ENCODE measurements around the gene DMAP1. TPM values are rescaled to one million over a fixed set of nuclear protein-coding genes. Genes with fewer than 3 reads are reported as not detected.

Gene DMAP1
- total and polyA plus RNA-seq, 12 donors = 24.1 to 37.3 (median 28.6) TPM

DNA sequence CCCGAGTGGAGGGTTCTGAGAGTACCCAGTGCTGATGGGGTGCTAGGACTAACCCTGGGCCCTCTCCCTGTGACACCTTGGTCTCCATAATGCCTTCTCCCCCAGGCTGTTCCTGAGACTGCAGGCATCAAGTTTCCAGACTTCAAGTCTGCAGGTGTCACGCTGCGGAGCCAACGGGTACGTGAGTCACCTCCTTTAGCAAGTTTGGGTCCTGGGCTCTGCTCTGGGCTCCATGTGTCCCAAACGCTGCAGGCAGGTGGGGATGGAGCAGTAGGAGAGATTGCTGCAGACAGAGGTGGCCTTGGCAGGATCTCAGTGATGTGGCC, 6.0 kb downstream of the DMAP1 start:
- peaks cover 0 to 17% (median 4%) of the 10 kb centered on the region in 9 donors for H3K4me1 ChIP-seq
- TF ChIP-seq, protein P1, sequence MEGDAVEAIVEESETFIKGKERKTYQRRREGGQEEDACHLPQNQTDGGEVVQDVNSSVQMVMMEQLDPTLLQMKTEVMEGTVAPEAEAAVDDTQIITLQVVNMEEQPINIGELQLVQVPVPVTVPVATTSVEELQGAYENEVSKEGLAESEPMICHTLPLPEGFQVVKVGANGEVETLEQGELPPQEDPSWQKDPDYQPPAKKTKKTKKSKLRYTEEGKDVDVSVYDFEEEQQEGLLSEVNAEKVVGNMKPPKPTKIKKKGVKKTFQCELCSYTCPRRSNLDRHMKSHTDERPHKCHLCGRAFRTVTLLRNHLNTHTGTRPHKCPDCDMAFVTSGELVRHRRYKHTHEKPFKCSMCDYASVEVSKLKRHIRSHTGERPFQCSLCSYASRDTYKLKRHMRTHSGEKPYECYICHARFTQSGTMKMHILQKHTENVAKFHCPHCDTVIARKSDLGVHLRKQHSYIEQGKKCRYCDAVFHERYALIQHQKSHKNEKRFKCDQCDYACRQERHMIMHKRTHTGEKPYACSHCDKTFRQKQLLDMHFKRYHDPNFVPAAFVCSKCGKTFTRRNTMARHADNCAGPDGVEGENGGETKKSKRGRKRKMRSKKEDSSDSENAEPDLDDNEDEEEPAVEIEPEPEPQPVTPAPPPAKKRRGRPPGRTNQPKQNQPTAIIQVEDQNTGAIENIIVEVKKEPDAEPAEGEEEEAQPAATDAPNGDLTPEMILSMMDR (IDR thresholded peaks at IDR 0.05) = no peak
- no peaks in the 10 kb centered on the region for H3K9me3 ChIP-seq
- H3K27me3 ChIP-seq = no peaks in the 10 kb centered on the region
- H3K36me3 ChIP-seq = peaks cover 0 to 83% (median 31%) of the 10 kb centered on the region in 9 donors
- intact Hi-C loops (cut with DNase I) = loop anchor here in 9 of 10 donors (5.0 to 10.0 kb wide), 13 partner anchors 73 to 436 kb away; partner anchors contain the start of gene CCDC24 (in 1 of the 9)
- 88 to 90% methylated on average over 6 of the region's 6 CpGs for WGBS, 2 donors
- ATAC-seq = no peak
- no peak for DNase-seq
- H3K4me3 ChIP-seq = no peak overlapping the region
- H3K27ac ChIP-seq = no peak overlapping the region

DNA sequence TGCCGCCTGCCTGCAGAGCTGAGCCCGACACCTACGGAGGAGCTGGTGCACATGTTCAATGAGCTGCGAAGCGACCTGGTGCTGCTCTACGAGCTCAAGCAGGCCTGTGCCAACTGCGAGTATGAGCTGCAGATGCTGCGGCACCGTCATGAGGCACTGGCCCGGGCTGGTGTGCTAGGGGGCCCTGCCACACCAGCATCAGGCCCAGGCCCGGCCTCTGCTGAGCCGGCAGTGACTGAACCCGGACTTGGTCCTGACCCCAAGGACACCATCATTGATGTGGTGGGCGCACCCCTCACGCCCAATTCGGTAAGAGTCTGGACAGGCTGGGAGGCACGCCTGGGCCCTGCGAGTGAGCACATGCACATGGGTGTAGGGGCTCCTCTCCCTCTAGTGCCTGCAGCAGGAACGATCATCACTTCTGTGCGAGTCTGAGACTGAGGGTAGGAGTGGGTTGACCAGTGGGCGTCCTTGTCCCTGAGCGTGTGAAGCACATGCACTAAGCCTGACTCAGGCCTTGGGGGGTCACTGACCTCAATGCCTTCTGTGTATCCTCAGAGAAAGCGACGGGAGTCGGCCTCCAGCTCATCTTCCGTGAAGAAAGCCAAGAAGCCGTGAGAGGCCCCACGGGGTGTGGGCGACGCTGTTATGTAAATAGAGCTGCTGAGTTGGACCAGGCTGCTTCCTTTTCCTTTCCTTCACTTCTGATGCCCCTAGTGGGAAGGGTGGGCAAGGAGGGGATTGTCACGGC, 6.9 kb downstream of the DMAP1 start:
- H3K4me1 ChIP-seq = peaks cover 0 to 10% (median 0%) of the 10 kb centered on the region in 9 donors
- 80 to 83% methylated on average over 31 of the region's 31 CpGs for WGBS, 2 donors
- DNase-seq (no peak), ATAC-seq (no peak)
- H3K27me3 ChIP-seq = no peaks in the 10 kb centered on the region
- TF ChIP-seq, protein P1 (IDR thresholded peaks at IDR 0.05) = no peak
- intact Hi-C loops (cut with DNase I) = loop anchor here in 3 of 10 donors (5.0 to 10.0 kb wide), 3 partner anchors 75 to 377 kb away; no protein-coding TSS in a partner anchor
- peaks cover 0 to 74% (median 31%) of the 10 kb centered on the region in 9 donors for H3K36me3 ChIP-seq
- no peaks in the 10 kb centered on the region for H3K9me3 ChIP-seq
- no peak overlapping the region for H3K27ac ChIP-seq
- no peak overlapping the region for H3K4me3 ChIP-seq

DNA sequence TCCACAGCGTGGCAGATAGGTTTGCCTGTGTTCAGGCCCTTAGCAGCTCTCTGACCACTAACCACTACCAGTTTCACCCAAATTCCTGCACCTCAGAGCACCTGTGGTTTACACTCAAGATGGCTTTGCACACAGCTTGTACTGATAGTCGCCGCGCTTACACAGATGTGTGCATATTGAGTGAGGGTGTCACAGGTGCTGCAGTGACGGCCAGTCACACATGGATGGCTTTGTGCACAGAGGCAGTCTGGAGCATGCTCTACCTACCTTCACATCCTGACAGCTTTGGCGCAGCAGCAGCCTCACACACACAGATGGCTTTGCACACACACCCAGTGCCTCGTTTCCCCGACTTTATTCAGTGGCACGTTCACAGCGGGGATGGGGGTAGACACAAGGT, 7.5 kb downstream of the DMAP1 start:
- WGBS, 2 donors = 90 to 91% methylated on average over 10 of the region's 10 CpGs
- H3K4me3 ChIP-seq = no peak overlapping the region
- H3K36me3 ChIP-seq = peaks cover 0 to 68% (median 26%) of the 10 kb centered on the region in 9 donors
- TF ChIP-seq, protein P1 (IDR thresholded peaks at IDR 0.05) = no peak
- H3K9me3 ChIP-seq = no peaks in the 10 kb centered on the region
- DNase-seq (no peak), ATAC-seq (no peak)
- peaks cover 0 to 10% (median 0%) of the 10 kb centered on the region in 9 donors for H3K4me1 ChIP-seq
- intact Hi-C loops (cut with DNase I) = loop anchor here in 3 of 10 donors (5.0 to 10.0 kb wide), 3 partner anchors 74 to 377 kb away; no protein-coding TSS in a partner anchor
- no peaks in the 10 kb centered on the region for H3K27me3 ChIP-seq
- H3K27ac ChIP-seq = no peak overlapping the region

DNA sequence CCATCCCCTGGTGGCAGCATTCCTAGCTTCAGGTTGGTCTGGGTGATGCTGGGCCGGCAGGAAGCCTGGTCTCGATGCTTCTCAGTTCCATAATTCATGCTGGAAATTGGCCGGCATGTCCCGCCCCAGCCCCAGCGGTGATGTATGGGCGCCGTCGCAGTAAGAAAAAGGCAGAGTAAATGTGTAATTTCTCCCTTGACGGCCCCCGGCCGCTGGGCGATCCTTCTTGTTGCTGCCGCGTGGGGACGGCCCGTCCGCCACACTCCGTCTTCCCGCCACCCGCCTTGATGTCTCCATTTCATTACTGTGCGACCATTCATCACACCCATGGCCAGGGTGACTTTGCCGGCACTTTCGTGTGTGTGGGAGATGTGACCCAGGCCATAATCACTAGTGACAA, 8.5 kb downstream of the DMAP1 start:
- no peak overlapping the region for H3K4me3 ChIP-seq
- H3K27ac ChIP-seq = no peak overlapping the region
- no peaks in the 10 kb centered on the region for H3K27me3 ChIP-seq
- peaks cover 0 to 58% (median 24%) of the 10 kb centered on the region in 9 donors for H3K36me3 ChIP-seq
- ATAC-seq = no peak
- TF ChIP-seq, protein P1 (IDR thresholded peaks at IDR 0.05) = no peak
- peaks cover 0 to 10% (median 0%) of the 10 kb centered on the region in 9 donors for H3K4me1 ChIP-seq
- H3K9me3 ChIP-seq = no peaks in the 10 kb centered on the region
- 92 to 93% methylated on average over 23 of the region's 23 CpGs for WGBS, 2 donors
- DNase-seq = no peak
- intact Hi-C loops (cut with DNase I) = loop anchor here in 3 of 10 donors (5.0 to 10.0 kb wide), 3 partner anchors 73 to 376 kb away; no protein-coding TSS in a partner anchor
